Right renal pelvis (tissue), 4 donors: ENCODE measurements around the gene LYRM4. TPM values are rescaled to one million over a fixed set of nuclear protein-coding genes. Genes with fewer than 3 reads are reported as not detected.

Experiments used
- DNase-seq, 4 donors: peaks; one replicate each; pipeline ENCODE4 v3.0.0-alpha.2; 2013; ENCODE audit warnings: low read depth in 4 of 4, low spot score in 3 of 4, missing footprints in 1 of 4
- polyA plus RNA-seq, 4 donors: library from polyadenylated mRNA; unstranded; fragments of 120-200 nt; gene quantifications; one replicate each; pipeline ENCODE4 v1.2.1, GENCODE V29; 2013; ENCODE audit not compliant: insufficient read length in 4 of 4

The LYRM4 gene
- polyA plus RNA-seq, 4 donors, result 40.7 to 45.8 (median 43.6) TPM

DNA sequence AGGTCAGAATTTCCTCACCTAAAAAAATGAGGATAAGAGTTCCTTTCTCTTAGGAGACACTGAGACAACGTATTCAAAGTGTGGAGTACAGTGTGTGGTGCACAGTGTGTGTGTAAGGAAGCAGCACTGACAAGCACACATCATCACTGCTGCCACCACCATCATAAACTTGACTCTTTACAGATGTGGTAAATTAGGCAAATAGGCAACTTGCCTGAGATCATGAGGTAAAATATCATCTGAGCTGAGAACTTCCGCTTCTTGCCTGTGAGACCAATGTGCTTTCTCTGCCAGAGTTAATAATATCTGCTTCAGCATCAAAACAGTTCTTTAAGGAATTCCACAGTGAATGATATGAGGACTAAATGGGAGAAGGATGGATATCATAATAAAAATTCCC lies 52.7 kb downstream of the LYRM4 start:
- no peak for DNase-seq

DNA sequence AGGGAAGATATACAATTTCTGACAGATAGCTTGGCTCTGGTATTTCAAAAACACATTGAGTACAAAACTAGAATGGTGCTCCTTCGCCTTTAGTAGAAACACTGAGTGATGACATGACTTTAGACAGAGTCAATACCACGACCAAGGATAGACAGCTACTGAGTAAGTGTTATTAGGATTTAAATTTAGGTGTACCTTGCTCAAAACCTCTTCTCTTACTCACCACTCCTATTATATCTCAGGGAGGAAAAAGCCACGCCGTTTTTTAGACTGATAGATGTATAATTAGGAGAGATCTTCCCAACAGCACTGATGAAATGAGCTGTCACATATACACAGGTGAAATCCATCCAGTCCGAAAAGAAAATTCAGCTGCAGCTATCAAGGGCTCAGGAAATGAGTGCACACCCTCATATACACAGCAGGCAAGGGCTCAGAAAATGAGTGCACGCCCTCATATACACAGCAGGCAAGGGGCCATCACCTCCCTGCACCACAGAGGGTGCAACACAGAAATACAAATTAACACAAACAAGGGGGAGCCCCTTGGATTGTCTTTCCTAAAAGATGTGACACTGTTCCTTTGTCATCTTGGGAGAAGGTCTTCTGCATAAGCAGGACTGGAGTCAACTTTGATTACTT lies 53.7 kb downstream of the LYRM4 start:
- no peak for DNase-seq

DNA sequence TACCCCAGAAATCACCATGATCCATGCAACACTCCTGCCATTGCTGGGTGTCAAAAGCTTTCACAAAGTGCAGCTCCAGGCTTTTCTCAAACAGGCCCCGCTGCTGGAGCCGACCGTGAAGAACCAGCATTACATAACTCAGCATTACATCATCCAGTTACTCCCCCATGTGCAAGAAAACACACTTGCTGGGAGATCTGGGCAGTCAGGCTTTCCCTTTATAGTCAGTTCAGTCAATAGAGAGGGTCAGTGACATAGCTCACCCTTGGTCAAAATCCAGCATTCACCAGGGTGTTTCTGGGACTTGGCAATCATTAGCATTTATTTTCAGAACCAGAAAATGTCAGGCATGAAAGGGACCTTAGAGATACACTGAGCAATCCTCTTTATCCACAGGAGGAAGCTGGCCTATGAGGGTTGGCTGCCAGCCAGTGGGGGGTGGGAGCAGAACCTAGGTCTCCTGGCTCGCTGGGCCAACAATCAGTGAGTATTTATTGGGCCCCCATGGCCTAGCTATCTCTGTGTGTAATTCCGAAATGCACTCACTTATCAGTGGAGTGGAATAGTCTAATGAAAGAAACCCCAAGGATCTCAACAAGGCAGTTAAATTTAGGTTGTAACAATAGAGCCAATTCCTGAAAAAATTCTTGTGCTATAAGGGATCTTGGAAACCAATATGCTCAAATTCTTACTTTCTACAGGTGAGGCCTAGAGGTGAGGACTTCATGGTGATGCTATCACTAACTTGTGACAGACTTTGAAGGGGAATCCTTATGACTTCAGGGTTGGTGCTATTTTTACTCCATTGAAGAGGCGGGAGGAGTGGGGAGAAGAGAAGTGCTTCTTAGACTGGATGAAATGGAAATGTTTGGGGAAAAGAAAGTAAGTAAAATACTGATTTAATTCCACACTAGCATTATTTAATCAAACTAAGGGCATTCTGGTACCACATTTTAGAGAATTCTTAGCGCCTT lies 54.6 kb downstream of the LYRM4 start:
- DNase-seq, result no peak

DNA sequence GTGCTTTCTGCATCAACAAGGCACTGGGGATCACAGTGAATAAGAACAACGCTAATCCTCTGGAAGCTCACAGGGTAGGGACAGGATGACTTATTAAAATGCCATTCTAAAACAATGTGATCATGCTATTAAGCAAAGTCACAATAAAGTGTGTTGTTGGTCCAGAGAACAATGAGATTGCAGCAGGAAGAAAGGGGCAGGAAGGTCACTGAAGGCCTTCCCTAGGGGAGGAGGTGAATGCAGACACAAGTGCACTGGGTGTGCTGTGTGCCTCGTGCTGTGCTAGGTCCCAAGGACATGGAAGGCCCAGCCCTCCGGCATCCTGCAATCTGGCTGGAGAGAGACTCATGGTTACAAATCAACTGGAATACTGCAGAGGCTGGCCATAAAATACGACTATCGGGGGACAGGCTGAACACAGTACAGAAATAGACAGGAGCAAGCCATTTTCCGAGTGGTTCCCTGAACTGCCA lies 55.7 kb downstream of the LYRM4 start:
- no peak for DNase-seq

DNA sequence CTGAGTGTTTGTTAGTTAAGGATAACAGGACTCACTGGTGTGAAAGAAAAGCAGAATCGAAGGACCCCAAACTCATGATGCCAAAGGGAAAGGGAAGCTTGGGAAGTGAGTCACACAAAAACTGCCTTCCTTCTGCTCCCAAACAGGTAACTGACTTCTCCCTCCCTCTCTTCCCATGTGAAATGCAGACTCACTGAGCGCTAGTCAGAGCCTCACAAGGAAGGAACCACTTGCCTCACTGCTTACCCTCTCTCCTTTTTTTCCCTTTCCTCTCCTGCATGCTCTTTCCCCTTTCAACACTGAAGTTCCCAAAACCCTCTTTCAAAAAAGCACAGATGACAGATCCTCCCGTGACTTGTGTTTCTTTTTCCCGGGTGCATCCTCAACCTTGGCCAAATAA lies 56.4 kb downstream of the LYRM4 start:
- no peak for DNase-seq

DNA sequence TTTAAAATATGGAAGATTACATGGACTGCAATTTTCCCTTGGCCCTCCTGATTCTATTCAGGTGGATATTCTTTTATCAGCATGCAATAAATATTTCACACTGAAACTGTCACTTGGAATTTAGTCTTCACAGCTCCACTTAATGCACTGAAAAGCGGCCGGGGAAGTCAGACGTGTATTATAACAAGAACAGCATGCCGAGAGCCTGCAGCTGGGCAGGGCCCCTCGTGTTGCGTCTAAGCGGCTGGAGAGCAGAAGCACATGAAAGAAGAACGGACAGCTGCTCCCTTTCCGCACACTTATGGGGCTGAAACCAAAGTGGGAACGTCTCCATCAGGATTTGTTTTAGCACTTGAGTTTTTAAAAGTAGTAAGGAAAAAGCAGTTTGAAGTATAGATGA lies 57.2 kb downstream of the LYRM4 start:
- peak in 1 of 4 donors; percentile 36 for DNase-seq

DNA sequence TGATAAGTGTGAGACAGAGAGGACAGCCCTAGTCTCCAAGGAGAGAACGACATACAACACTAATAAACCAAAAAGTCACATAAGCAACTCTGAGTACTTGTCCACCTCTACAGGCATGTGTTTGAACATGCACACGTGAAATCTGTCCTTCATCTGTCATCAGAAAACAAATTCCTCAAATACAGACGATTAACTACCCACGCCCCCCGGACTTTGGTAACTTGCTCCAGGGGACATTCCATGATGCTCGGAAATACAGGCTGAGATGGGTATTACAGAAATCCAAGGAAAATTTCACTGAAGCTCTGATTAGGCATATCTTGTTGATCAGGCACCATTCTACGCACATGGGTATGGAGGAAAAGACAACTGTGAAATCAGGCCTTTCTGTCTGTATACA lies 57.8 kb downstream of the LYRM4 start:
- no peak for DNase-seq

DNA sequence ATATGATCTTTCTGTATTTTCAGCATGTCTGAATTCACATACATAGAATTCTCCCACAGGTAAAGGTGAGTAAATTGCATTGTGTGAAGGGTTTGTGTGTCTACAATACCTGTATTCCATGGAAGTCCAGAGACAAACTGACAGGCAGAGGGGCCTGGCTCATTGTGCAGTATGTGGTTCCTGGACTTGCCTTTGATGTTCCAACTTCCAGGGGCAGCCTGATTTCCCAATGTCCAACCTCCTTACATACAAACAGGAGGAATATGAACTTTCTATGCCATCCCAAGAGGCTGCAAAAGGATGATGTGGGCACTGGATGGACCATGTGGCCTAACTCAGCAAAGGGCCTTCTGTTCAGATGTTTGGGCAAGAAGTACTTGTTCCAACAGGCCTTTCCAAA lies 58.5 kb downstream of the LYRM4 start:
- DNase-seq, result no peak

DNA sequence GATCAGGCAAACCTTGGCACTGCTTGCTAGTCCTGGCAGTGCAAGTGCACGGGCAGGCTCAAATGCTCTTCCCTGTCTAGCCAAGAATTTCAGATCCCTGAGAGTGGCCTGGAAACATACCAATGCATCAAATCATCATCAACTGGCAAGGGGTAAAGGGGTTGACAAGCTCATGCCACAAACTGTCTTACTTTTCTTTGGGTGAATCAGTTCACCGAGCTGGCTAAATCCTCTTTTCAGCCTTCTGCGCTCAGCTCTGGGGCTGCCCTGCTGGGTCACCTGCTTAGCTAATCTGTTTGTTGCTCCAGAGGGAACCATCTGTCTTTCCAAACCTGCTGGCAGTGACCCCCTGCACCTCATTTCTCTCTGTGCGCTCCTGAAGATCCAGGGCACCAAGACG lies 59.5 kb downstream of the LYRM4 start:
- no peak for DNase-seq

DNA sequence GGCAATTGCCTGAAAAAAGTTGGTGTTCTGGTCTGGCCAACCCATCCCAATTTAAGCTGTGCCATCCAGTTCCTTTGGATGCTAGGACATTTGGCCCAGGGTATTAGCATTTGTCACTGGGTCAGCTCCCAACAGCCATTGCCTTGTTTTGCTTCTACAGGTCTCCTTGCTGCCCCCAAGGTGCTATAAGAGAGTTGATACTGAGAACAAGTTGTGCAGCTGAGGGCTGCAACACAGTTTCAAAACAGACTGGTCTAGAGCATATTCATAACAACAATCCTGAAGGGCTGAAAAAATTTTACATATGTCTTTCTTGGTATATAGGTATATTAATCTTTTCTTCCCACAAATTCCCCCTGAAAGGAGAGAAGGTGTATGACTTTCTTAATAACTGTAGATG lies 61.0 kb downstream of the LYRM4 start:
- DNase-seq, result no peak

DNA sequence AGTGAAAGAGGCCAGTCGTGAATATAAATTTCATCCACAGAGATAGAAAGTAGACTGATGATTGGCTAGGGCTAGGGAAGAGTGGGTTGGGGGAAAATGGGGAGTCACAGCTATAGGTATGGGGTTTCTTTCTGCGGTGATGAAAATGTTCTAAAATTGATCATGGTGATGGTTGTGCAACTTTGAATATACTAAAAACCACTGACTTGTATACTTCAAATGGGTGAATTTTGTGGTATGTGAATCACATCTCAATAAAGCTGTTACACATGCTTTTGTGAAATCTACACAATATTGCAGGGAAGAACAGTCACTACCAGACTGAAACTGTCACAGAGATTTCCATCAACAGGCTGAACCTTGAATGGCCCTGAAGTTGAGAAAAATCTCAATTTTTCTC lies 61.5 kb downstream of the LYRM4 start:
- DNase-seq, result no peak

DNA sequence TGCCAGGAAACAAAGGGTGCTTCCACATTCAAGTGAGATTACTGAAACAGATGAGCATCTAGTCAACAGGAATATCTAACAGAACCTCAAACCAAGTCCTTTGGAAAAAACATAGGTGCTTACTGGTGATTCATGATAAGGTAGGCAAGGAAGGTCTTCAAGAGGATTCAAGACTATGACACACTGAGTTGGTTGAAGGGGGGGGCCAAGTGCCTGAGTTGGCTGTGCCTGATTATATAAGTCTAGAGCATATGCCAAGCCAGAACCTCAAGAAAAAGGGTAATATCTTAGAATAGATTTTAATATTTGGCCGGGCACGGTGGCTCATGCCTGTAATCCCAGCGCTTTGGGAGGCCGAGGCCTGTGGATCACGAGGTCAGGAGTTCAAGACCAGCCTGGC lies 63.7 kb downstream of the LYRM4 start:
- DNase-seq, result no peak

DNA sequence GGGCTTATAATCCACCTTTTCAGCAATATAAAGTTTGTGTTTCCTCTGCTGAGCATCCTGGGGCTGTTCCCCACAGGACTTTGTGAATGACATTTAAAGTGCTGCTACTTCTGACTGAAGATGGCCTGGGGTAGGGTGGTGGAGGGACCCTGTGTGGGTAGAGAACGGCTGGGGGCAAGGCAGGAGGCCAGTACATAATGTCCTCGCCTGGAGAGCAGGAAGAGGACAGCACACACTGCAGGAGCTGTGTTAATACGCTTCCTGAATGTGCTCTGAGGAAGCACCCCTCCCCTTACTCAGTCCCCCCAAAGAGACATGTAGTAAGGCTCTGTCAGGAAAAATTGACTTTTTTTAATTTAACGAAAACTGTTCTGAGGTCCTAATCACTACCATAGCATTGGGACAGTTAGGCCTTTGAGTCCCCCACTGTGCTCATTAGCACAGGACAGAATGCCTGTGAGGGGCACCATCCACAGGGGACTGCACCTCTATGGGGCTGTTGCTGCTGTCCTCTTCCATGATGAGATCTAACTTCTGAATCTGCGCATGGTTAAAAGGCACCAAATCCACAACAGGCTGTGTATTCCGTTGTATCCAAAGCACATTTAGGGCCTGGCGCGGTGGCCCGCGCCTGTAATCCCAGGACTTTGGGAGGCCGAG lies 68.5 kb downstream of the LYRM4 start:
- no peak for DNase-seq

DNA sequence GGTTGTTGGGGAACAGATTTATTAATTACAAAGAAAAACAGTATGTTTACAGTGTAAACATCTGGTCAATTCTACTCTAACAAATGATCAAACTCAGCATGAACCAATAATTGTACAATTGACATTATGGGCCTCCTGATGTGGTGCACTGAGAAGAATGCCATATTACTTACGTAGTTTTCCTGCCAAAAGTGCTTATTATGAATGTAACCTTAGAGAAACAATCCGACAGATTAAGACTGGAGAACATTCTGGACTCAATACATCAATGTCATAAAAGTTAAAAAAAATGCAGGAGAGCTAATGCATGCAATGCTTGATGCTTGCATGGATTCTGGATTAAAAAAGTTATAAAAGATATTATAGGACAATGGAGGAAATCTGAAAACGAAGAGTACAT lies 69.0 kb downstream of the LYRM4 start:
- DNase-seq, result no peak

DNA sequence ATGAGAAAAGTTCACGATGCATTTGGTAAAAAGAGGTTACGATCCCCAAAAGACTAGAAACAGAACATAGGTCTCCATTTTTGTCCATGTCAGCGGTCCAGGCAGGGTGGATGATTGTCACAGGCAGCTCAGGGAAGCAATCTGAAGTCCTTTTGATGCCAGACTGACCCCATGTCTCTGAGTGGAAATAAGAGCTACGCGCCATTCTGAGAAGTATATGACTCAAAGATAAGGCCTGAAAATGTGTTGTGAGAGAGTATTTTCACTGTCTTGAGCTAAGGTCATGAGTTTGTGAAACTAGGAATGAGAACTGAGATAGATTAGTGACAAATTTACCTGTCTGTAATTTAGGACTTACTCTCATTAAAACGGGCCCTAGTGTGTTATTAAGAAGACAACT lies 69.5 kb downstream of the LYRM4 start:
- no peak for DNase-seq

DNA sequence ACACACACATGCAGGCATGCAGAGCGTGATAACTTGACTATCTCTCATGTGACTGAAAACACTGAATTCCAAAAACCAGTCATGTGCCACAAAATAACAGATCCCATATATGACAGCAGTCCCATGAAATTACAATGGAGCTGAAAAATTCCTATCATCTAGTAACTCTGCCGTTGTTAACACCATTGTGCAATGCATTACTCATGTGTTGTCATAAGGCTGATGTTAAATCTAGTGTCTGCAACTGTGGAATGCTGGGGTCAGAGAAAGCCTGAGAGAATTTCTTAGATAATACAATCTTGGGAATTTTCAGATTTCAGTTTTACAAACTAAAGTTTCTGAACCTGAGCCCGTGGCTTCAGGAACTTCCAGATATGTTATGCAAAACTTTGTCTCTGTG lies 70.2 kb downstream of the LYRM4 start:
- no peak for DNase-seq

DNA sequence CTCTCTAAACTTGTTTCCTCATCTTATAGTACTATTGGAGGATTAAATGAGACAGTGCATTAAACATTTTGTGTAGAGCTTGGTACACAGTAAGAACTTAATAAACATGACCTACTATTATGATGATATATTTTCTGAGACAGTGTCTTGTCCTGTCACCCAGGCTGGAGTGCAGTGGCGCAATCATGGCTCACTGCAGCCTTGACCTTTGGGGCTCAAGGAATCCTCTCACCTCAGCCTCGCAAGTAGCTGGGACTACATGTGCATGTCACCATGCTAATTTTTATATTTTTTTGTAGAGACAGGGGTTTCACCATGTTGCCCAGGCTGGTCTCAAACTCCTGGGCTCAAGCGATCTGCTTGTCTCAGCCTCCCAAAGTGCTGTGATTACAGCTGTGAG lies 72.1 kb downstream of the LYRM4 start:
- no peak for DNase-seq

DNA sequence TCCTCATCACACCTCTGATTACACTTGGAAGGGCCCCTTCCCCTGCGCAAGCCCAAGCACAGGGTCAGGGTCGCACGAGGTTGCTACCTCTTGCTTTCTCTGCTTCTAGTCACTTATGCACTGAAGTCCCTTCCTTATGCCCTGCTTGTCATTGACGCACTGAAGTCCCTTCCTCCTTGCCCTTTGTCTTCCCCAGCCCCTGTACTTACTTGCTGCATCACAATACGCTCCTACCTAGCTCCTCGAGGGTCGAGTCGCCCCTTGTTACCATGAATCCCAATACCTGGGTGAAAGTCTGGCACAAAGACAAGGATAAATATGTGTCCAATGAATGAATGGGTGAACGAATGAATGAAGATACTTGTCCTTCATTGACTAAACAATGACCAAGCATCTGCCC lies 75.9 kb downstream of the LYRM4 start:
- no peak for DNase-seq

DNA sequence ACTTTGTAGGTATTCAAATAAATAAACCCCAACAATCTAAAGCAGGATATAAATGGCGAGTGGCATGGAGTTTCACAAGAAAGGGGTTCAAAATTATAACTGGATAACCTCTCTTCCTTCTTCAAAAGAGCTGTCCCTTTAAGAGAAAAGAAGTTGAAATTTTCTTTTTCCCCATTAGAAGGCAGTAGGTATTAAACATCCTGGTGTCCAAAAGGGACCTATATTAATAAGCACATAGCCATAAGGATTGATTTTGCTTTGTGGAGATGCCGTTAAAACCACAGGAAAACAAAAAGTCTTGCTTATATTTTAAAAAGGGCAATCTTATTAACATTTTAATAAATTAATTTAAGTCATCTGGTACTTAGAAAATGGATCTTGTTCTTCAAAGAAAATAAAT lies 76.5 kb downstream of the LYRM4 start:
- DNase-seq, result no peak

DNA sequence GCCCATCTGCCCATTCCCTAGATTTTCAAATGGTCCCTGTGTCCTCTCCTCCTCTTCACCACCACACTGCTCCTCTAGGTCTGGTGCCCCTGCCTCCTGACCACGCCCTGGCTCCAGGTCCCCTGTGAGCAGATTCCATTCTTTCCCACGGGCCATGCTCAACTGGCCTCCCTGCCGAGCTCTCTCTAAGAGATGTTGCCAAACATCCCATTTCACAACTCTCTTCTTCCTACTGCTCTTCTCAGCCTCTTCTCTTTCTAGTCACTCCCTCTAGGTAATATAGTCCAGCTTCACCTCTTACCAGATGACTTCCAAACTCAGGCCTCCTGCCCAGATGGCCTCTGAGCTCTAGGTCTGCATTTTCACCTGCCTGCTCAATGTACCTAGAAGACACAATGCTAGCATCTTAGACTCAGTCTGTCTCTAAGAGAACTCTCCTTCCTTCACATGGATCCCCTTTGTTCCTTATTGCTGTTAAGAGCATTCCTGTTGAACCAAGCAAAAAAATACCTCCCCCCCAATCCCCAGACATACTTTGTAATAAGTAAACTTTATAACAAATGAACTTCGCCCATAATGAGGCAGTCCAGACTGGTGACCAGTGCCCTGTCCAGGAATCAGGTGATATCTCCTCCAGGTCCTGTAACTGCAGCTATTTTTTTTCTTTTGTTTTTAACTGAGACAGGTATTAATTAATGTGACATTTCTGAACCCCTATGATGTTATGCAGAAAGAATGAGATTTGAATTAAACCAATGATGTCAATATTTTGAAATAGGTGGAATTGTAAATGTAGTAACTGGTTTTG lies 79.0 kb downstream of the LYRM4 start:
- no peak for DNase-seq

DNA sequence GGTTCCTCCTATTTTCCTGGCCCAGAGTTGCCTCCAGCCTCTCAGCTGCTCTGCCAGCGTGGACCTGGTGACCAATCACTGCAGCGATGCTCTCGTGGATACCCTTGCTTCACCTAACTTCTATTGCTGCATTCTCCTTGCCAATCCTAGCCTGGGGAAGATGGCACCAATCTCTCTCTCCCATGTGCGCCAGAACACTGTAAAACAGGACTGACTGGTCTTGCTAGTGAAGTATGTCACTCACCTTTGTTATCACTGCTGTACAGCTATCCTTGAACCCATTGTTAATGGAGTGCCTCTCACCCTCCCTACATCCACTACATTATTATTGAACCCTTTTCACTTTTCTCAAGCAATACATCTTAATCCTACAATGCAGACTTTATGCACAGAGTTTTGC lies 80.1 kb downstream of the LYRM4 start:
- DNase-seq, result no peak
